HG03196 (cell line): ENCODE measurements around the gene IL1RL1.

ENCODE experiments used
- ATAC-seq: cut with Tn5 transposase; IDR thresholded peaks from one replicate; pipeline ENCODE4 v1.9.1; 2021; ENCODE audit not compliant: unreplicated experiment

IL1RL1 gene

DNA sequence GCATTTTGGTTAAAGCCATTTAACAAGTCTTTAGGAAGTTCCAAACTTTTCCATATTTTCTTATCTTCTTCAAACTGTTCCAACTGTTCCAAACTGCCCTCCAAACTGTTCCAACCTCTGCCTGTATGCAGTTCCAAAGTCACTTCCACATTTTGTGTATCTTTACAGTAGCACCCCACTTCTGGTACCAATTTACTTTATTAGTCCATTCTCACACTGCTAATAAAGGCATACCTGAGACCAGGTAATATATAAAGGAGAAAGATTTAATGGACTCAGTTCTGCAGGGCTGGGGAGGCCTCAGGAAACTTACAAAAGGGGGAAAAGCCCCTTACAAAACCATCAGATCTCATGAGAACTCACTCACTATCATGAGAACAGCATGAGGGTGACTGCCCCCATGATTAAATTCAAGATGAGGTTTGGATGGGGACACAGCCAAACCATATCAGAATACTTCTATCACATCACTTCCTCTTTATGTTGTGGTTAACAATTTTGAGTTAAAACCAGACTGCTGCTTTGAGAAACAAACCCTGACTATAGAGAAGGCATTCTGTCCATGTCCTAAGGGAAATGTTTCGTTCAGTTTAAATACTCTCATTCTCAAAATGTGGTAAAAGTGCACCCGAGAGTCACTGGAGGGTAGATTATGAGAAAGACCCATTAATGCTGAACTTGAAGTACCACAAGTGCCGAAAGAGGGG lies 55.2 kb downstream of the IL1RL1 start:
- ATAC-seq, result peak; percentile 54

DNA sequence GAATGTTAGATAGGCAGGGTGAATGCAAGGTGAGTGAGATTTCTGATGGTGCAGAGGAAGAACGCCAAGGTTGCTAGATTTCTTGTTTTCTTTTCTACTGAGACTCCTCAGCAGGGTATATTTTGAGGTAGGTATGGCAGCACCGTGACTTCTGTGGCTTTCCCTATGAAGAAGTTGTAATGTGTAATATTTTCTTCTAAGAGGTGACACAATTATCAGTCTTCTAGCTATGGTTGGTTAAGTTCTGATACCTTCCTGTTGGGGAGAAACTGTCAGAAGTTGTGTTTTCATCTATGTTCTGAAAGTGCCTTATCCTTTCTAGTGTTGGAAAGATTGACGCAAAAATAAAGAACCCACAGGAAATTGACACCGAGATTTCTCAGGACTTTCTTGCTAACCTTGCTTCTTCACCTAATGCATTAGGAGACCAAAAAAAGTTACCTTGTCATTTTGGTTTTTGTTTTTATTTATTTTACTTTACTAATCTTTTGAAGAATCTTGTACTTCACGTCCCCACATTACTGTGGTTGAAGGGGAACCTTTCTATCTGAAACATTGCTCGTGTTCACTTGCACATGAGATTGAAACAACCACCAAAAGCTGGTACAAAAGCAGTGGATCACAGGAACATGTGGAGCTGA lies 56.1 kb downstream of the IL1RL1 start:
- peak; percentile 67 for ATAC-seq

DNA sequence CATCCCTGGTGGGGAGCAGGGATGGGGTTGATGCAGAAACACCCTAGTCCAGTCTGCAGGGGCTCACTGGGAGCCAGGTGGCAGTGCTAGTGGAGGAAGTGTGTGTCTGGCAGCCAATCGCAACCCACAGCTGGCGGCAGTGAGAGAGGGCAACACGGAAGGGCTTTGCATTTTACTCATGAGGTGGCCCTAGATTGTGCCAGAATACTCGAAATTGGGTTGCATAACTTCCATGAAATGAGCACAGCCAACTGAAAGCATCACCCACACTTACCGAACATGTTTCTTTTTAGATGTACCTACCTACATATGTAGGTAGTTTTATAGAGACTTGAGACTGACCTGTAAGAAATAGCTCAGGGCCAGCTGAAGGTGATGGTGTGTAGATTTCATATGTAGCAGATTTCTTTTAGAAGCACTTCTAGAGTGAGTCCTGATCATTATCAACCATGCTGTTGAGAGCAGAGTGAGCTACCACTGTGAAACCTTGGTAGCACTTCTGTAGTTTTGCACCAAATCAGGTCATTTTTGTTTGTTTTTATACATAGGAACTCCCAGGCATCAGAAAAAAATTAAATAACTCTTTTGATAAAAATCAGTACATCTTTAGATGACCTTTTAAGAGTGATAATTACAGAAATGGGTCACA lies 57.2 kb downstream of the IL1RL1 start:
- no peak for ATAC-seq

DNA sequence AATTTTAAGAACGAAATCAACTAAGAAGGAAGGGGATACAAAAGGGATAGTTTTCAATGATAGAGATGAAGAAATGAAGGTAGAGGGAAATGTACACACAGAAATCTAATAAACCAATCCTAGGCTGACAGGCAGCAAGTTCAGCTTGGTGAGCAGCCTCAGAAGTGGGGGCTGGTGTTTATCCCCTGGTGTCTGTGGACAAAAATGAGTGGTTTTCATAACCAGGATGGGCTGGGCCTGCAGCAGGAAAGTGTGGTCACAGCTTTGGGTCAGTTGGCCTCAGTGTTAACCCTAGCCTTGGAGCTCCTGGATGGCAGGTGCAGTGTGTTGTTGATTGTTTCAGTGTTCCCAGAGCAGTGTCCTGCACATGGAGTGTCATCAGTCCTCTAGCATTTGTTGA lies 58.5 kb downstream of the IL1RL1 start:
- no peak for ATAC-seq

DNA sequence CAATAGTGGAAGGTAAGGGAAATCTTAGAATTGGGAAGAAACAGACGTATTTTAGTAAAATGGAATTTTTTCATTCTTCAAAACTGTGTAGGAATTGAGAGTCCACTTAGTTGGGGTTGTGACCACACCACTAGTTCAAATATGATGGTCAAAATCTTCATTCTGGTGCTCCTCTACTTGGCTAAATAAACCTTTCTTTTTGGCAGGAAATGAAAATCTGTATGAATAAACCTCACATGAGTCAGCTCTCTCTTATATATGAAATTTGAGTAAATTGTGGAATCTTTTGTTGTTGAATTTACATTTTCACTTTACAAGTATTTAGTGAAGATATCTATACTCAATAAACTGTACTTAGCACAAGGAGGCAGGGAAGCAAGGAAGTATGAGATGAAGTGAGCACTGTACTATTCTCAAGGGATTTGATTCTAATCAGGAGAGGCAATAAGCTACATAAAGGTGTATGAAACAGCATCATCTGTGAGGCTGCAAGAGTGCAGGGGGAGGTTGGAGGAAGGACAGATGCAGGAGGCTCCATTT lies 64.8 kb downstream of the IL1RL1 start:
- no peak for ATAC-seq

DNA sequence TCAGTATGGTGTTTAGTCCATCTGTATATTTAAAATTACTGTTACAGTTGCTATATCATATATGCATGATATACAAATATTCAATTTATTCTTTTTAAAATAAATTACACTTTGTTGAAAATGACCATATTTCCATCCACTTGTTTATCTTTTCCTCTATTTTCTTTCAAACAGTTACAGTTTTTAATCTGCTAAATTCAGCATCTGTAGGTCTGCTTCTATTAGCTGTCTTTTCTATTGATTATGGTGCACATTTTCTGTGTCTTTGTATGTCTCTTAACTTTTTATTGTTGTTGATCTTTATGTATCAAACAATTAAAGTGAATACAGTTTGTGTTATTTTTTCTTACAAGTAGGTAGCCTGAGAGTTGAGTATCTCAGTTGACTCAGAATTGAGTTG lies 72.4 kb downstream of the IL1RL1 start:
- no peak for ATAC-seq

DNA sequence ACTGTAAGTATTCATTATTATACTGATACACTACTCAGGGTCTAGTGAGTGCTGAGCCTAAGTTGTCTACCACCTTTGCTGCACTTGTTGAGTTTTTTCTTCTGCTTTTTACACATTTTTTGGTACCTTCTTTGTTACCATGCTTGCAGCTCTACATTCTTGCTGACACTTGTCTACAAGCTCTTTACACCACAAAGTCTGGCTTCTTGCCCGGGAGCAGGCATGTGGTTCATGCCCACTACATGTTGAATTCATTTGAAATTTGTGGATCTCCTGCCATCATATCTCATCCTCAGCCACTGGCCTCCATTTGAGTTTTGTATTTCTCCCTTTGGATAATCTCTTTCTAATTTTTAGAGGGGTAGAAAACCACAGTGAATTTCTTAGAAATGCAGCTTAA lies 74.2 kb downstream of the IL1RL1 start:
- no peak for ATAC-seq

DNA sequence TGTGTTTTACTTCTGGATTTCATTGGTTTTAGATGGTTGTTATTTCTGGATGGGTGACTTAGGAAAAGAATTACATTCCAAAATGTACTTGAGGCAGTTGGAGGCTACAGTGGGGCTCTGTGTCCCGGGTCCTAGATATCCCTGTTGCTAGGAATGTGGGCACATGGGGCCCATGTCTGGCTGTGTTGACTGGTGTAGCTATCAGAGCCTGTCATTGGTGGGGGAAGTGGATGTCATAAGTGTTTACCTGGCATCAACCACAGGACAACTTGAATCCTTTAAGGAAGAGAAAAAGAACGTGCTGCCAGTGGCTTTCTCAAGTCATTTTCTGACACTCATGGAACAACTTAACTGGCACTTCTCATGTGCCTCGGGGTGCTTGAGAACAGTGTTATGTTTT lies 74.6 kb downstream of the IL1RL1 start:
- no peak for ATAC-seq

DNA sequence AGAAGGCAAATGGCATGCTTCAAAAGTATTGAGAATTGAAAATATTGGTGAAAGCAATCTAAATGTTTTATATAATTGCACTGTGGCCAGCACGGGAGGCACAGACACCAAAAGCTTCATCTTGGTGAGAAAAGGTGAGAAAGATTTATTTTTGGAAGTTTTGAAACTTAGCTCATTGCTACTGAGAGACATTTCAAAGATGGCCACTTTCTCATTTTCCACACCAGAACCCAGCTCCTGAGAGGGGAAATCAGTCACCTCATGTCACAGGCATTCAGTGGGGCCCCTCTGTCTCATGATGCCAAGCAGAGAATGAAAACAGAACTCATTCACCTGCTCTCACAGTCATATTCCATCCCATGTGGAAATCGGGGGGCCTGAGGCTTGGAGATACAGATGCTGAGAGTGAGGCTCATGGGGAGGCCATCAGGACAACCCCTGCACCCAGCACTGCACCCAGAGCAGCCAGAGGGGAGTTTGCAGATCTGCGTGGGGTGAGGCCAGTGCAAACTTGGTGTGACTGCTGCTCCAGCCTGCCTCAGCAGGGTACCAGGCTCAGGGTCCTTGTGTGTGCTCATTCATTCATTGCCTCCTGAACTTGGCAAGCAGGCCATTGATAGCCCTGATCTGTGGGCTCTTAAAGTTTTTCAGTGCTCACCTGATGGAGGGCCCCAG lies 75.6 kb downstream of the IL1RL1 start:
- no peak for ATAC-seq

DNA sequence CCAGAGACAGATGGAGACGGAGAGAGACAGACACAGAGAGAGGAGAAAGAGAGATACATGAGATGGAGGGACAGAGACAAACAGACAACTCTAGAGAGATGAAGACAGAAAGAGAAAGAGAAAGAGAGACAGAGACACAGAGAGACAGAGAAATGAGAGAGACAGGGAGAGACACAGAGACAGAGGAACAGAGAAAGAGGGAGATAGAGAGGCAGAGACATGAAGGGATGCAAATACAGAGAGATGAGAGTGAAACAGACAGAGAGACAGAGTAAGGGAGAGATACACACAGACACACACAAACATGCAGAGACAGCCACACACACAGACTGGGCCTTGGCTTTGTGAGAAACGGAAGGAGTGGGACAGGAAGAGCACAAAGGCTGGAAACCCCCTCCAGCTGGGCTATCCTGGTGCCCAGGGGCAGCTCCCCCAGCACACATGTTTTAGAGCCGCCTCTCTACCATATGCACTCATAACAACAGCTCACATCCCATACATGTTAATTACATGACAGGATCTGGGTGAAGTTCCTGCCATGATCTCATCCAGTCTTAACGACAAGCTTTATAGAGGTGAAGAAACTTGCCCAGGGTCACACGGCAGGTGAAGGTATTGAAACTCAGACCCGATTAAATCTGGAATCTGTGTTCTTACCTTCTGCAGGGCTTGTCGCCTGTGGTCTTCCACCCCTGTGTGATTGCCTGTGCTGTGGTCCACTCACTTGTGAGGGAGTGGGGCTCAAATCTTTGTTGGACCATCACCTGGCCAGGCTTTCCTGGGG lies 76.6 kb downstream of the IL1RL1 start:
- no peak for ATAC-seq

DNA sequence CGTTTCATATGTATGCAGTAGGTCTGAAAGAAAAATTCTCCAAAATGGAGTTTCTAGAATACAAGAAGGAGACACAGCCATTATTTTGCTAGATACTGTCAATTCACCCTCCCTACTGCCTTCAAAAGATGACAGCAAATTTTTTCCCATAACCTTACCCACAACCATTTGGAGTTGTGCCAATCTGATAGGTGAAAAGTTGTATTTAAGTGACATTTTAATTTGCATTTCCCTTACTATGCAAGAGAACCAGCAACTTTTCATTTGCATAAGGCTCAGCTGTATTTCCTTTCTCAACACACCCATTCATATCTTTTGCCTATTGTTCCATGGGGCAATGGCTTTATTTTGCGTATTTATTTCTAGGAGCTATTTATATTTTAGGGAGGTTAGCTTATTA lies 80.2 kb downstream of the IL1RL1 start:
- no peak for ATAC-seq

DNA sequence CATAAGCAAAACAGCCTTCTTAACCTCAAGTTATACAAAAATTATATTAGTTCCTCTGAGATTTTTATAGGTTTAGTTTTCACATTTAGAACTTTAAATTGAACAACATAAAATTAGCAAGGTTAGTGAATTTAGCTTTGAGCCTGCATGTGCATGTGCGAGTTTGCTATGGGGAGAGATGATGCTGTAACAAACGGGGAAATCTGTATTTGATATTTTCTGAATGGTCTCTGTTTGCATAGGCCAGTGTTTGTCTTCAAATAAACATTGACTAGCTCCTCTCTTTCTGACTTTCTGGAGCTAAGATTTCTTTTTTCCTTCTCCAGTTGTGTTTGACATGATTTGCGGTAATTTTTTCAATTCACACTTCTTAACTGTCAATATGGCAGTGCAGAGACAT lies 80.7 kb downstream of the IL1RL1 start:
- no peak for ATAC-seq

DNA sequence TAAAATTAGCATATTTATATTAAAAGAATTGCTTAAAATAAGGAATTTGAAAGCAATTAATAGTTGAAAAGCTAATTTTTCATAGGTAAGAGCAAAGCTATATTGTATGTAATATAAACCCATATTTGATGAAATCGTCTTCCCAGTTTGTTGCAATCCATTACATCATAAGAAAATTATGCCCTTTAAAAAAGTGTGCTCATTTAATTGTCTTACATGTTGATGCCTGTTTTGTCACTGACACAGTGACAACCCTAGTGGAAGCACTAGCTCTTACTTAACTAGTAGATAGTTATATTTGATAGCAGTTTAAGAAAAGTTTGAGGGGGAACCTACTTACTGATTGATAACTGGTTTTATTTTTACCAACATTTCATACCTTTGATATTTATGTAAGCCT lies 81.6 kb downstream of the IL1RL1 start:
- ATAC-seq, result no peak

DNA sequence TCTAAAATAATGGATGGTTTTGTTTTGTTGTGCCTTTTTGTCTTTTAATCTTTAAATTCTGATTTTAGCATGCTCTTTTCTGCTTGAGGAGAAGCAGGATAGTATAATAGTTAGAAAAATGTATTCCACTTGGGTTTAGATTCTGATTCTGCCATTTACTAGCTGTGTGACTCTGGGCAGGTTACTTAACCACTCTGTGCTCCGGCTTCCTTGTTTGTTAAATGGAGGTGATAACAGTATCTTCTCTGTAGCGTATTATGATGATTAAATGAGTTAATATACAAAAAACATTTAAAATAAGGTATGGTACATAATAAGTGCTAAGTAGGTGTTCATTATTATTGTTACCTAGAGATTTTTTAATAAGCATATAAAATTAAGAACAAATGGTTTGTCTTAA lies 84.6 kb downstream of the IL1RL1 start:
- ATAC-seq, result no peak

DNA sequence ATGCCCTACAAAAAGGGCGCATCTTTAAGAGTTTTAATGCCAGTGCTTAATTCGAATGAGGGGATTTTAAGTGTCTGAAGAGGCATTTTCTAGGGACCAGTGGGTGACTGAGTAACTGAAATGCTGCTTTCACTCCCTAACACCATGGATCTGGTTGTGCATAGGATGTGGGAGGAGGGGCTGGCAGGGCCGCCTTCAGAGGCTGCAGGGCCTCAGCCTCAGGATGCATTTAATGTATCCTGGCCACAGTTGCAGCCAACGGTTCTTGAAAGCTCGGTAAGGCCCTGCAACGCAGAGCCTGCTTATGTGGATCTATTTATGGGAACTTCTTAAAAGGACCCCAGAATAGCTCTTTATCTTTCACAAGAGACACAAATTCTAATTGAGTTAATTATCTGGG lies 85.8 kb downstream of the IL1RL1 start:
- no peak for ATAC-seq

DNA sequence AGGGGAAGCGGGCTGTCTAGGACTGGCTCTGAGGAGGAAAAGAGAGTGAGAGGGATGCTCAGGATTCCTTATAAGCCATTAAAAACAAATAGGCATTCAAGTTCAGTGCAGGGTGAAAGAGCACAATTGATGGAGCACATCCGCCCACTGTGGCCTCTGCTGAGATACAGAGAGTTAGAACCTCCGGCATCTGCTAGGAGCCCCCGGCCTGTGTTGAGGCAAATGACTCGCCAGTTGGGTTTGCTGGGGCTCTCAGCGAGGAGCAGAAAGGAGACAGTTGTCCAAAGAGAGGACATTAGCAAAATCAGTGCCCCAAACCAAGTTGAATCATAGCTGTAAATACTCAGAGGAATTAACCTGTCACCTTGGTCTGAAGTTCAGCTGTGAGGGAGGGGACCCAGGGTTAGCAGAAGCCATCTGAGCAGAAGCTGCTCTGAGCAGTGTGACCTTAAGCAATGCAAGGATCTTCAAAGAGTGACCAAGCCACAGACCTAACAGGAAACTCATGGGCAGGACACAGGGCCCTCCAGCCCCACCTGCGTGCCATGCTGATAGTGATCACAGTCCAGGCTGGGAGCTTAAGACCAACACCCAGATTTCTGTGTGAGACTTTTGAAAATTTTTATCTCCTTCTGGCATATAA lies 88.3 kb downstream of the IL1RL1 start:
- no peak for ATAC-seq

DNA sequence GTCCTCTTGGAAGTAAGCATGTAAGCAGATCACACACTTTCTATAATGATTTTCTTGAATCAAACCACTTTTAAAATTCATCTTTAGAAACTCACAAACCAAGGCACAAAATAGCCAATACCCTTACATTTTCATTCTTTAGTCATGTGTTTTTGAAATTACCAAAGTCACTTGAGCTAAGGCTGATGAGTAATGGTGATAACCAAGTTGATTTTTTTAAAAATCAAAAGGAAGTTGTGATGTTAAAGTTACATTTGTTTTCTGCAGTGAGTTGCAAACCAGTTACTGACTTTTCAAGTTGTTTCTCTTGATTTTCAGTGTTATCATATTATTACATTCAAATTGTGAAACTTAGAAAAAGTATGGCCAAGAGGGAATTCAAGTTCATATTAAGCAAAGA lies 90.1 kb downstream of the IL1RL1 start:
- ATAC-seq, result no peak
